Liver (tissue), 9 donors: ENCODE data around the gene GLIPR2. TPM values are rescaled to one million over a fixed set of nuclear protein-coding genes. Genes with fewer than 3 reads are reported as not detected.

Experiments
- DNase-seq: peaks from one replicate; pipeline ENCODE4 v3.0.0-alpha.2; 2017; ENCODE audit warnings: low spot score
- H3K27ac ChIP-seq, 2 donors: one replicate each; pipeline ENCODE4 v1.7.0; 2013; ENCODE audit warnings: inconsistent platforms in 2 of 2, low read length in 2 of 2, control low read depth in 1 of 2, low read depth in 1 of 2, mild to moderate bottlenecking in 1 of 2
- H3K27me3 ChIP-seq, 4 donors: one replicate each; pipeline versions ENCODE4 v1.6.1 to v1.7.0; 2013; ENCODE audit warnings: low read length in 3 of 4, inconsistent platforms in 1 of 4, mild to moderate bottlenecking in 1 of 4, moderate library complexity in 1 of 4; ENCODE audit not compliant: control insufficient read depth in 4 of 4, insufficient read depth in 4 of 4
- H3K36me3 ChIP-seq, 4 donors: one replicate each; pipeline versions ENCODE4 v1.6.1 to v1.7.0; 2013; ENCODE audit warnings: low read length in 3 of 4, mild to moderate bottlenecking in 3 of 4, low read depth in 1 of 4, moderate library complexity in 1 of 4; ENCODE audit not compliant: control insufficient read depth in 4 of 4, insufficient read depth in 3 of 4
- H3K4me1 ChIP-seq, 4 donors: one replicate each; pipeline versions ENCODE4 v1.6.1 to v1.7.0; 2013; ENCODE audit warnings: low read length in 3 of 4, mild to moderate bottlenecking in 3 of 4, moderate library complexity in 1 of 4; ENCODE audit not compliant: control insufficient read depth in 4 of 4, insufficient read depth in 4 of 4
- H3K4me3 ChIP-seq, 3 donors: one replicate each; pipeline versions ENCODE4 v1.6.1 to v1.7.0; 2013; ENCODE audit warnings: low read length in 3 of 3, control low read depth in 1 of 3, low read depth in 1 of 3, mild to moderate bottlenecking in 1 of 3
- H3K9ac ChIP-seq, 2 donors: one replicate each; pipeline ENCODE4 v1.7.0; 2013; ENCODE audit warnings: low read length in 2 of 2, mild to moderate bottlenecking in 2 of 2, moderate library complexity in 2 of 2, control low read depth in 1 of 2, low read depth in 1 of 2
- H3K9me3 ChIP-seq, 4 donors: one replicate each; pipeline versions ENCODE4 v1.6.1 to v1.7.0; 2013; ENCODE audit warnings: low read length in 3 of 4; ENCODE audit not compliant: control insufficient read depth in 4 of 4
- ATF3 ChIP-seq: IDR thresholded peaks from 2 replicates; pipeline ENCODE4 v1.6.1; 2016; ENCODE audit warnings: antibody characterized with exemption
- CTCF ChIP-seq: fragments of 150-350 bp; IDR thresholded peaks from 2 replicates; pipeline ENCODE4 v1.5.1; 2017; ENCODE audit warnings: improper control_type of control experiment, low read depth, low read length; ENCODE audit not compliant: missing input control
- EGR1 ChIP-seq, 2 donors: IDR thresholded peaks; 2 replicates each; pipeline ENCODE4 v1.6.1; 2016 to 2018; ENCODE audit warnings: antibody characterized with exemption in 2 of 2, low read depth in 2 of 2
- FOXA1 ChIP-seq: IDR thresholded peaks from 2 replicates; pipeline ENCODE4 v1.6.1; 2016; ENCODE audit warnings: antibody characterized with exemption
- FOXA2 ChIP-seq: IDR thresholded peaks from 2 replicates; pipeline ENCODE4 v1.6.1; 2016; ENCODE audit warnings: antibody characterized with exemption
- GABPA ChIP-seq, 2 donors: IDR thresholded peaks in 1 of 2; conservative IDR thresholded peaks in 1 of 2; 2 replicates each; pipeline ENCODE4 v1.6.1; 2016; ENCODE audit warnings: antibody characterized with exemption in 2 of 2, mild to moderate bottlenecking in 1 of 2, moderate library complexity in 1 of 2
- HNF4G ChIP-seq: IDR thresholded peaks from 2 replicates; pipeline ENCODE4 v1.6.1; 2016; ENCODE audit warnings: antibody characterized with exemption
- JUND ChIP-seq, 2 donors: IDR thresholded peaks; 2 replicates each; pipeline ENCODE4 v1.6.1; 2016; ENCODE audit warnings: antibody characterized with exemption in 2 of 2
- MAX ChIP-seq: IDR thresholded peaks from 2 replicates; pipeline ENCODE4 v1.6.1; 2016; ENCODE audit warnings: antibody characterized with exemption
- NR2F2 ChIP-seq: IDR thresholded peaks from 2 replicates; pipeline ENCODE4 v1.6.1; 2016; ENCODE audit warnings: antibody characterized with exemption
- RAD21 ChIP-seq, 2 donors: IDR thresholded peaks; 2 replicates each; pipeline ENCODE4 v1.6.1; 2016; ENCODE audit warnings: antibody characterized with exemption in 2 of 2, mild to moderate bottlenecking in 2 of 2
- SP1 ChIP-seq: IDR thresholded peaks from 2 replicates; pipeline ENCODE4 v1.6.1; 2018; ENCODE audit warnings: antibody characterized with exemption, mild to moderate bottlenecking
- TAF1 ChIP-seq: conservative IDR thresholded peaks from 2 replicates; pipeline ENCODE4 v1.6.1; 2016; ENCODE audit warnings: antibody characterized with exemption, mild to moderate bottlenecking
- YY1 ChIP-seq: IDR thresholded peaks from 2 replicates; pipeline ENCODE4 v1.6.1; 2016; ENCODE audit warnings: antibody characterized with exemption, mild to moderate bottlenecking
- ZBTB33 ChIP-seq: IDR thresholded peaks from 2 replicates; pipeline ENCODE4 v1.6.1; 2016; ENCODE audit warnings: antibody characterized with exemption
- WGBS: extraction: QIAGEN DNeasy Blood & Tissue Kit; methylation state at CpG from one replicate; pipeline ENCODE4 v1.1.7; 2013; 5-methylcytosine and 5-hydroxymethylcytosine counted together
- polyA plus RNA-seq, 2 donors: library from polyadenylated mRNA; stranded (reverse) in 1 of 2; unstranded in 1 of 2; fragments of 200-250 nt in 1 of 2; fragments of >200 nt in 1 of 2; fragmentation: Nextera tagmentation in 1 of 2; extraction: Ambion mirVana in 1 of 2; gene quantifications; one replicate each; pipeline versions ENCODE4 v1.2.1 to v1.2.3, GENCODE V29; 2013 to 2015
- total RNA-seq, 2 donors: library from RNA; depleted of rRNA; stranded (reverse); fragments of >200 nt; gene quantifications; one replicate each; pipeline ENCODE4 v1.2.3, GENCODE V29; 2014
- donor health status: healthy.
- donor health status: healthy.
- donor health status: healthy.
- donor health status: healthy.
- donor health status: healthy.

GLIPR2 gene
- total and polyA plus RNA-seq, 4 donors: 1.7 to 17.6 (median 2.9) TPM

- H3K4me3 ChIP-seq: no peak overlapping the region
- TF ChIP-seq EGR1 (IDR thresholded peaks at IDR 0.05; ENCODE audit: low read depth in 2 of 2): no peak
- TF ChIP-seq CTCF: no peak
- no peak for TF ChIP-seq FOXA2
- TF ChIP-seq SP1: no peak
- TF ChIP-seq GABPA (IDR thresholded peaks at IDR 0.05 in 1 of 2, conservative IDR thresholded peaks at IDR 0.05 in 1 of 2): no peak
- no peak for TF ChIP-seq ZBTB33
- no peak for TF ChIP-seq YY1
- no peak for TF ChIP-seq HNF4G
- TF ChIP-seq JUND (IDR thresholded peaks at IDR 0.05): no peak
- no peak for TF ChIP-seq ATF3
- TF ChIP-seq RAD21 (IDR thresholded peaks at IDR 0.05): no peak
- H3K4me1 ChIP-seq: peaks cover 10 to 35% (median 21%) of the 10 kb centered on the region in 4 donors
- no peak overlapping the region for H3K27ac ChIP-seq
- no peak for DNase-seq
- WGBS: 96% methylated on average over 10 of the region's 10 CpGs
- H3K9ac ChIP-seq: no peak overlapping the region
- H3K27me3 ChIP-seq: no peaks in the 10 kb centered on the region
- H3K9me3 ChIP-seq: no peaks in the 10 kb centered on the region
- H3K36me3 ChIP-seq: no peaks in the 10 kb centered on the region
Observed at GRCh38 chr9:36138496-36138895, 2.0 kb downstream of the GLIPR2 start.

- Histone ChIP-seq H3K4me1 (peaks cover 10 to 35% (median 21%) of the 10 kb centered on the region in 4 donors), H3K4me3 (no peak overlapping the region)
Observed at GRCh38 chr9:36138901-36139300, 2.4 kb downstream of the GLIPR2 start.

More at GRCh38 chr9:36138901-36139300, 2.4 kb downstream of the GLIPR2 start:
- DNase-seq: no peak
- Histone ChIP-seq H3K9me3 (no peaks in the 10 kb centered on the region), H3K27ac (no peak overlapping the region), H3K36me3 (no peaks in the 10 kb centered on the region), H3K27me3 (no peaks in the 10 kb centered on the region), H3K9ac (no peak overlapping the region)
- no peak for TF ChIP-seq TAF1
- TF ChIP-seq JUND (IDR thresholded peaks at IDR 0.05): no peak
- no peak for TF ChIP-seq YY1
- no peak for TF ChIP-seq FOXA1
- TF ChIP-seq NR2F2: no peak
- TF ChIP-seq MAX: no peak
- no peak for TF ChIP-seq FOXA2
- WGBS: 96% methylated on average over 5 of the region's 5 CpGs
